ENCODE results near the gene TTC6. TPM values are rescaled to one million over a fixed set of nuclear protein-coding genes. Genes with fewer than 3 reads are reported as not detected.
"Not testable (repeated sequence)": the region's sequence is repeated elsewhere in the genome, so short reads cannot be mapped to it uniquely, and the experiment has no call there.

The TTC6 gene
- total RNA-seq, 1 experiment from 2014 or later: 0.11 TPM

DNA sequence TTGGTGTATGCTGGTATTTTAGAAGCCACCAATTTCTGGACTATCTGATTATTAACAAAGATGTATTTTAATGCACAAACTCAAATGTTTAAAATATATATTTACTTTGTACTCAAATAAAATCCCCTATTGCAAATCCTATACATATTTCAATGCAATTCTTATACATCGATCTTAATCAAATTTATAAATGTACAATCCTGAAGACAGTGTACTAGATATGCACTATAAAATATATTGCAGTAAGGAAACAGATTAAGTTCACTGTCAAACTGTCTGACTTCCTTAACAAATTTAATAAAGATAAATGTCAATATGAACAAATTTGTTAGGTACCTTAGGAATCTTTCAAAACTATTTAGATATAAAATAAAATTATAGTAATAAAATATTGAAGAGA is 44.3 kb upstream of the TTC6 start:
- Histone ChIP-seq H3K4me3 (ENCODE audit: low read depth, low read length, poor library complexity, severe bottlenecking) (no peak overlapping the region), H3K36me3 (ENCODE audit: insufficient read depth, low read length, poor library complexity, severe bottlenecking) (no peaks in the 10 kb centered on the region), H3K27me3 (replicated peaks; ENCODE audit: insufficient read depth, low read depth, low read length, poor library complexity) (no peaks in the 10 kb centered on the region), H3K27ac (ENCODE audit: low read depth, low read length, poor library complexity, severe bottlenecking) (no peak overlapping the region), H3K9me3 (ENCODE audit: low read depth, low read length, poor library complexity, severe bottlenecking) (peaks cover 7% of the 10 kb centered on the region), H3K4me1 (ENCODE audit: insufficient read depth, low read length, poor library complexity, severe bottlenecking) (no peaks in the 10 kb centered on the region)
- intact Hi-C loops (cut with micrococcal nuclease; ENCODE audit: unreplicated experiment): no loop called here
- ChIA-PET CTCF (no interaction called here), POLR2A (ENCODE audit: low non-redundant PET) (no interaction called here)
- no peak for TF ChIP-seq EZH2 (IDR thresholded peaks at IDR 0.05; ENCODE audit: borderline replicate concordance, low read depth, low read length, poor library complexity, severe bottlenecking)
- TF ChIP-seq, protein P1, sequence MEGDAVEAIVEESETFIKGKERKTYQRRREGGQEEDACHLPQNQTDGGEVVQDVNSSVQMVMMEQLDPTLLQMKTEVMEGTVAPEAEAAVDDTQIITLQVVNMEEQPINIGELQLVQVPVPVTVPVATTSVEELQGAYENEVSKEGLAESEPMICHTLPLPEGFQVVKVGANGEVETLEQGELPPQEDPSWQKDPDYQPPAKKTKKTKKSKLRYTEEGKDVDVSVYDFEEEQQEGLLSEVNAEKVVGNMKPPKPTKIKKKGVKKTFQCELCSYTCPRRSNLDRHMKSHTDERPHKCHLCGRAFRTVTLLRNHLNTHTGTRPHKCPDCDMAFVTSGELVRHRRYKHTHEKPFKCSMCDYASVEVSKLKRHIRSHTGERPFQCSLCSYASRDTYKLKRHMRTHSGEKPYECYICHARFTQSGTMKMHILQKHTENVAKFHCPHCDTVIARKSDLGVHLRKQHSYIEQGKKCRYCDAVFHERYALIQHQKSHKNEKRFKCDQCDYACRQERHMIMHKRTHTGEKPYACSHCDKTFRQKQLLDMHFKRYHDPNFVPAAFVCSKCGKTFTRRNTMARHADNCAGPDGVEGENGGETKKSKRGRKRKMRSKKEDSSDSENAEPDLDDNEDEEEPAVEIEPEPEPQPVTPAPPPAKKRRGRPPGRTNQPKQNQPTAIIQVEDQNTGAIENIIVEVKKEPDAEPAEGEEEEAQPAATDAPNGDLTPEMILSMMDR (conservative IDR thresholded peaks at IDR 0.05; ENCODE audit: low read depth, low read length): no peak
- no peak for DNase-seq (ENCODE audit: low spot score)
- no TSS peak for BruUV-seq (replicated peaks)

- CTCF ChIA-PET: no interaction called here
- BruUV-seq (replicated peaks): no TSS peak
These were observed 41.4 kb upstream of the TTC6 start for GRCh38 chr14:37553935-37554550.

GRCh38 chr14:37555596-37555995 is 39.8 kb upstream of the TTC6 start:
- DNase-seq (ENCODE audit: low spot score); H3K27me3 ChIP-seq (replicated peaks; ENCODE audit: insufficient read depth, low read depth, low read length, poor library complexity); H3K27ac ChIP-seq (ENCODE audit: low read depth, low read length, poor library complexity, severe bottlenecking); H3K36me3 ChIP-seq (ENCODE audit: insufficient read depth, low read length, poor library complexity, severe bottlenecking); BruUV-seq (replicated peaks); H3K9me3 ChIP-seq (ENCODE audit: low read depth, low read length, poor library complexity, severe bottlenecking); H3K4me3 ChIP-seq (ENCODE audit: low read depth, low read length, poor library complexity, severe bottlenecking); POLR2A ChIA-PET (ENCODE audit: low non-redundant PET); intact Hi-C loops (cut with micrococcal nuclease; ENCODE audit: unreplicated experiment); H3K4me1 ChIP-seq (ENCODE audit: insufficient read depth, low read length, poor library complexity, severe bottlenecking); CTCF ChIA-PET: not testable (repeated sequence)

More at GRCh38 chr14:37553935-37554550, 41.4 kb upstream of the TTC6 start:
- Histone ChIP-seq H3K36me3 (ENCODE audit: insufficient read depth, low read length, poor library complexity, severe bottlenecking) (no peaks in the 10 kb centered on the region), H3K9me3 (ENCODE audit: low read depth, low read length, poor library complexity, severe bottlenecking) (peaks cover 7% of the 10 kb centered on the region), H3K27me3 (replicated peaks; ENCODE audit: insufficient read depth, low read depth, low read length, poor library complexity) (no peaks in the 10 kb centered on the region), H3K4me1 (ENCODE audit: insufficient read depth, low read length, poor library complexity, severe bottlenecking) (no peaks in the 10 kb centered on the region), H3K4me3 (ENCODE audit: low read depth, low read length, poor library complexity, severe bottlenecking) (no peak overlapping the region), H3K27ac (ENCODE audit: low read depth, low read length, poor library complexity, severe bottlenecking) (no peak overlapping the region)
- intact Hi-C loops (cut with micrococcal nuclease; ENCODE audit: unreplicated experiment): no loop called here
- POLR2A ChIA-PET (ENCODE audit: low non-redundant PET): no interaction called here
- no peak for TF ChIP-seq EZH2 (IDR thresholded peaks at IDR 0.05; ENCODE audit: borderline replicate concordance, low read depth, low read length, poor library complexity, severe bottlenecking)
- TF ChIP-seq, protein P1 (conservative IDR thresholded peaks at IDR 0.05; ENCODE audit: low read depth, low read length): no peak
- DNase-seq (ENCODE audit: low spot score): no peak

DNA sequence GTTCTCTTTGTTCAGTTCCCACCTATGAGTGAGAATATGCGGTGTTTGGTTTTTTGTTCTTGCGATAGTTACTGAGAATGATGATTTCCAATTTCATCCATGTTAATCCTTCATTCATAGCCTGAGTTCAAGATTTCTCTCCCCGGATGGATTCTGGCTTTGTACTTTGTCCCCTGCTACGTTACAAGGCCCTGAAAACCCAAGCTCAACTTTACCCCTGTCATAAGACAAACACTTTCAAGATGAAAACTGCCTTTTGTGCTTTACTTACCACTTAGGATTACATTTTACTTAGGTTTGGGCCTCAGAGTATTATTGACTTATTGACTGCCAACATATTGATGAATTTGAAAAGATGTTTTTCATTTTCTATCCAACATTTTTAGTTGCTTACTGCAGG is 36.7 kb upstream of the TTC6 start:
- BruUV-seq (replicated peaks): no TSS peak
- H3K27ac ChIP-seq (ENCODE audit: low read depth, low read length, poor library complexity, severe bottlenecking): no peak overlapping the region
- POLR2A ChIA-PET (ENCODE audit: low non-redundant PET): no interaction called here
- H3K36me3 ChIP-seq (ENCODE audit: insufficient read depth, low read length, poor library complexity, severe bottlenecking): no peaks in the 10 kb centered on the region
- H3K4me3 ChIP-seq (ENCODE audit: low read depth, low read length, poor library complexity, severe bottlenecking): no peak overlapping the region
- H3K27me3 ChIP-seq (replicated peaks; ENCODE audit: insufficient read depth, low read depth, low read length, poor library complexity): no peaks in the 10 kb centered on the region
- DNase-seq (ENCODE audit: low spot score): no peak
- no peaks in the 10 kb centered on the region for H3K9me3 ChIP-seq (ENCODE audit: low read depth, low read length, poor library complexity, severe bottlenecking)
- no peaks in the 10 kb centered on the region for H3K4me1 ChIP-seq (ENCODE audit: insufficient read depth, low read length, poor library complexity, severe bottlenecking)
- no peak for TF ChIP-seq EZH2 (IDR thresholded peaks at IDR 0.05; ENCODE audit: borderline replicate concordance, low read depth, low read length, poor library complexity, severe bottlenecking)
- TF ChIP-seq, protein P1 (conservative IDR thresholded peaks at IDR 0.05; ENCODE audit: low read depth, low read length): no peak
- intact Hi-C loops (cut with micrococcal nuclease; ENCODE audit: unreplicated experiment): no loop called here
- CTCF ChIA-PET: no interaction called here

All from A673 (cell line).